Measurements from ENCODE around the gene SNRNP25.

SNRNP25 gene

GRCh38 chr16:78444-79150, 25.0 kb downstream of the SNRNP25 start:
- DNase-seq = no peak

DNA sequence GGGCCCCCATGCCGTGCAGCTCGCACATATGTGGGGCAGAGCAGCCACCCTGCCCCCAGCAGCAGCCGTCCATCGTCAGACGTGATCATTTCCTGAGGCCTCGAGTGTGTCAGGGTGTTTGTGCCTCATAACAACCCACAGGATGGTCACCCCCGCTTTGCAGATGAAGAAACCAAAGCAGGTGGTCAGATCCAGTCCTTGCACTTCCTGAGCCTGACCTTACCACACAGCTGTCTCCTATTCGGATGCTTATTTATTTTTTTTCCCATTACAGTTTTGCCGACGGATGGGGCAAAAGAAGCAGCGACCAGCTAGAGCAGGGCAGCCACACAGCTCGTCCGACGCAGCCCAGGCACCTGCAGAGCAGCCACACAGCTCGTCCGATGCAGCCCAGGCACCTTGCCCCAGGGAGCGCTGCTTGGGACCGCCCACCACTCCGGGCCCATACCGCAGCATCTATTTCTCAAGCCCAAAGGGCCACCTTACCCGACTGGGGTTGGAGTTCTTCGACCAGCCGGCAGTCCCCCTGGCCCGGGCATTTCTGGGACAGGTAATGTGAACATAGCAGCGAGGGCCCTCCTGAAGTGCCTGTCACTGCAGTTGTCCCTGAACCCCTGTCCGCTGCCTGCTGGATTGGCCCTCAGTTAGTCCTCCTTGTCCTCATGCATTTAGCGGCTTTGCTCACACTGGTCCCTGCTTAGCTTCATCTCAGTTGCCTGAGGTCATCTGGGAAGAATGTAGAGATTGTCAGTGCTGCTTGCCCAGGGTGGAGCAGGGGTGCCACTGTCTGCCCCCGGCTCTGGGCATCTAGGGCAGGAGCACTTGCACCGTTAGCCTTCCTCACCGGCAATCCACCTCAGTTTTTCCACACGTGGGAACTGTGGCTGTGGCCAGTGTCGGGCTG, 25.8 kb downstream of the SNRNP25 start:
- no peak for DNase-seq

DNA sequence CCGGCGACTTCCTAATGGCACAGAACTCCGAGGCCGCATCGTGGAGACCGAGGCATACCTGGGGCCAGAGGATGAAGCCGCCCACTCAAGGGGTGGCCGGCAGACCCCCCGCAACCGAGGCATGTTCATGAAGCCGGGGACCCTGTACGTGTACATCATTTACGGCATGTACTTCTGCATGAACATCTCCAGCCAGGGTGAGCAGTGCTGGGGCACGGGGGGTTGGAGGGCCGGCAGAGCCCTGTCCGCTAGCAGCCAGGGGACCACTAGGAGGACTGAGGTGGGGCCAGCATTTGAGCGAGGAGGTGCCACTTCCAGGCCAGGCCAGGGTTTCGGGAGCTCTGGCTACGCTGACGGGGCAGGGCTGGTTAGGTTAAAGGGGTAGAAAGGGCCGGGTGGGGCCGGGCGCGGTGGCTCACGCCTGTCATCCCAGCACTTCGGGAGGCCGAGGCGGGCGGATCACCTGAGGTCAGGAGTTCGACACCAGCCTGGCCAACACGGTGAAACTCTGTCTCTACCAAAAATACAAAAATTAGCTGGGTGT, 29.5 kb downstream of the SNRNP25 start:
- DNase-seq = no peak

- no peak for DNase-seq
These were observed 30.4 kb downstream of the SNRNP25 start for GRCh38 chr16:83781-84615.

DNA sequence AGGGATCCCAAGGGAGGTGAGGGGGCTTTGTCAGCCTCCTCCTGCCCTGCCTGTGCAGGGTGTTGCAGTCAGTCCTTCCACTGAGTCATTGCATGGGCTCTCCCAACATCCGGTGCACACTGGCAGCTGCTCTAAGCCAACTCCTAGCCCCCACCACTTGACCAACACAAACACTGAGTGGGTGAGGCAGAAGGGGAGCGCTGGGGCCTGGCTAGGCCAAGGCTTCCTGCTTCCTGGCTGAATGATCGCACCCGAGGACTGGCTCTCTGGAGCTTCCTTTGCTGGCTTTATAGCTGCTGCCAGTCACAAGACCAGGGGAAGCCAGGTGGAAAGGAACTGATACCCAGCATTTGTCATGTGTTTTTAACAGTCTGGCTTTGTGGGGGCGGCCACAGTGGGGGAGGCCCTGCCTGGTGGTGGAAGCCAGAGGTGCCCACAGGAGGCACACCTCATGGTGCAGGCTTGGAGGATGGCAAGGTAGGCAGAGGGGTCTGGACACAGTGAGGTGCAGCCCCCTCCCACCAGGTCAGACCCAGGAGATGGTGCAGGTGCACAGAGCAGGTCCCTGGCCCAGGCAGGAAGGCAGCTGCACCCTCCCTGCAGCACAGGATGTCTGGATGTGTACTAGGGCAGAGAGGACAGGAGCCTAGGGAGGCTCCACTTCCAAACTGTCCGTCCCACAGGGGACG, 31.2 kb downstream of the SNRNP25 start:
- DNase-seq = peak; percentile 73

- no peak for DNase-seq
These were observed 31.8 kb downstream of the SNRNP25 start for GRCh38 chr16:85407-85782.

GRCh38 chr16:85865-86264, 32.2 kb downstream of the SNRNP25 start:
- peak; percentile 19 for DNase-seq

GRCh38 chr16:86483-86952, 32.9 kb downstream of the SNRNP25 start:
- no peak for DNase-seq

DNA sequence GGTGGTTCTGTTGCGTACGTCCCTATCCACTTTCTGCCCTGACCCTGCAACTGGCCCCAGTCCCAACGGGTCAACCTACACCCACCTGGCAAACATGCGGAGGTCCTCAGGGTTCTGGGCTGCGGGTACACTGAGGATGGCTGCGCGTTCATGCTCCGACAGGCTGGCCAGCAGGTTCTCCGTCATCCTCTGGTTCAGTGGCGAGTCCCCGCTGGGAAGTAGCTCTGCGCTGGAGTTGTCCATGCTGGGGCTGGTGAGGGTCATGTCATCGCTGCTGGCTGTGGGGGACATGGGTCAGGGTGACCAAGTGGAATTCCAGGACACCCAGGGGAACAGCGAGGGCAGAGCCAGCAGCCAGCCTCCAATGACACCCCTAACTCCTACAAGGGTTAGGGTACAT, 35.0 kb downstream of the SNRNP25 start:
- DNase-seq = no peak

GRCh38 chr16:89391-90302, 36.0 kb downstream of the SNRNP25 start:
- no peak for DNase-seq

GRCh38 chr16:91484-91883, 37.9 kb downstream of the SNRNP25 start:
- no peak for DNase-seq

- no peak for DNase-seq
These were observed 39.1 kb downstream of the SNRNP25 start for GRCh38 chr16:92431-93339.

GRCh38 chr16:94918-95265, 41.3 kb downstream of the SNRNP25 start:
- DNase-seq = no peak

GRCh38 chr16:96935-97381, 43.3 kb downstream of the SNRNP25 start:
- DNase-seq = peak; percentile 86

DNA sequence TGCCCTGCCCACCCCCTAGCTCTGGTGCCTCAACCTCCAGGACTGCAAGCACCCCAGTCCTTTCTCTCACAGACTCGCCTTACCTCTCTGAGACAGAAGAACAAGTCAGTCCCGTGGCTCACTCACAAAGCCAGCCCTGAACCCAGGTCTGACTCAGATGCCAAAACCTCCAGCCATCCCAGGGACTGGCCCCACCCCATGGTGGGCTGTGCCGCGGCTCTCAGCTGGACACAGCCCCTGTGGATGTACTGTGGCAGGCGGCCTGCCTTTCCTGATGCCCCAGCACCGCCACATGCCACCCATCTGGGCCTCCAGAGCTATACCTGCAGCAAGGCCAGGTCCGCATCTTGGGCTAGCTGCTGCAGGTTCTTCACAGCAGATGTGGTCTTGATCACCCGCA, 44.2 kb downstream of the SNRNP25 start:
- no peak for DNase-seq

- DNase-seq = no peak
These were observed 47.4 kb downstream of the SNRNP25 start for GRCh38 chr16:100989-101388.

GRCh38 chr16:101586-101985, 48.0 kb downstream of the SNRNP25 start:
- no peak for DNase-seq

GRCh38 chr16:102060-102855, 48.6 kb downstream of the SNRNP25 start:
- DNase-seq = no peak

DNA sequence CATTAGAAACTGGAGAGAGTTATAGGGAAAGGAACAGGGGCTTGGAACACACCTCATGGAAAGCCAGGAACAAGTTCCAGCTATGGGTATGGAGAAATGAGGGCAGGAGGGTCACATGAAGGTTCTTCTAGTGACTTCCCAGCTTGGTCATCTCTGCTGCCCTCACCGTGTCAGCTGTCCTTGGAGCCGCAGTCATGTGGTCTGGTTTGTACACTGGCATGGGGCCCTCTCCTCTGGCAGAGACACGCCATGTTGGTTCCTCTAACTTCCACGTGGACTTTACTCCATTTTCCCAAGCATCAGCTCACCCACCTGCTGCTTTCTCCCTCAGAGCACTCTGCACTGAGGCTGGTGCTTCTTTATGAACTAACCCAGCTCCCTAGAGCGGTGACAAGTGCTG, 50.7 kb downstream of the SNRNP25 start:
- DNase-seq = no peak
